Stimulated activated CD8-positive, alpha-beta memory T cell treated with anti-CD3 and anti-CD28 coated beads, Interleukin-15, amount 100 ng/mL, for 1 hour (primary cell): Measurements from ENCODE around the gene PSMD2.

ENCODE experiments used
- DNase-seq: peaks from one replicate; pipeline ENCODE4 v3.0.0-alpha.2; 2020; ENCODE audit warnings: low read depth

Gene PSMD2

GRCh38 chr3:184357248-184358123 is 58.4 kb downstream of the PSMD2 start:
- no peak for DNase-seq

GRCh38 chr3:184358124-184358767 is 59.2 kb downstream of the PSMD2 start:
- no peak for DNase-seq
